CD4-positive, alpha-beta T cell (primary cell): ENCODE data around the gene CAP2. TPM values are rescaled to one million over a fixed set of nuclear protein-coding genes. Genes with fewer than 3 reads are reported as not detected.

Source experiments
- ATAC-seq: fragments of 200-7000 bp; cut with Tn5 transposase; one replicate; pipeline ENCODE4 v1.10.0; 2022; ENCODE audit warnings: mild to moderate bottlenecking; ENCODE audit not compliant: poor library complexity
- CTCF ChIA-PET: fragments of 350-600 bp; sonication (Branson Sonifier 250); formaldehyde crosslinking; loops from one replicate; lab custom pipeline; 2021; ENCODE audit warnings: antibody characterized with exemption, inconsistent platforms; lab: Charles Lee
- POLR2A ChIA-PET: fragments of 350-600 bp; sonication (Branson Sonifier 250); formaldehyde crosslinking; loops from one replicate; lab custom pipeline; 2021; ENCODE audit warnings: antibody characterized with exemption, inconsistent platforms; lab: Charles Lee
- DNase-seq, 14 experiments: peaks; one replicate each; pipeline ENCODE4 v3.0.0-alpha.2; 2013 to 2020; ENCODE audit warnings: mixed read lengths in 2 of 14
- H3K27ac ChIP-seq, 2 donors: one replicate each; pipeline versions ENCODE4 v1.5.1 to v1.7.0; 2013; ENCODE audit warnings: low read length in 2 of 2, low read depth in 1 of 2, mild to moderate bottlenecking in 1 of 2
- H3K27me3 ChIP-seq, 2 experiments: 1 replicate in 1 of 2; 2 replicates in 1 of 2; pipeline versions ENCODE4 v1.6.1 to v1.7.0; 2013; ENCODE audit warnings: low read length in 2 of 2, control low read depth in 1 of 2, mild to moderate bottlenecking in 1 of 2, moderate library complexity in 1 of 2; ENCODE audit not compliant: insufficient read depth in 2 of 2, control insufficient read depth in 1 of 2
- H3K36me3 ChIP-seq: one replicate; pipeline ENCODE4 v1.6.1; 2013; ENCODE audit warnings: low read length, control low read depth; ENCODE audit not compliant: insufficient read depth
- H3K4me1 ChIP-seq: one replicate; pipeline ENCODE4 v1.6.1; 2013; ENCODE audit warnings: low read length, control low read depth; ENCODE audit not compliant: insufficient read depth
- H3K4me3 ChIP-seq: one replicate; pipeline ENCODE4 v1.5.1; 2013; ENCODE audit warnings: mild to moderate bottlenecking, low read length, moderate library complexity
- H3K9me3 ChIP-seq, 2 experiments: 1 replicate in 1 of 2; 2 replicates in 1 of 2; pipeline versions ENCODE4 v1.6.1 to v1.7.0; 2013; ENCODE audit warnings: low read length in 2 of 2, mild to moderate bottlenecking in 2 of 2, control low read depth in 1 of 2, moderate library complexity in 1 of 2; ENCODE audit not compliant: control insufficient read depth in 1 of 2, insufficient read depth in 1 of 2
- H3K27ac Mint-ChIP-seq: one replicate; pipeline ENCODE4 v1.8.0; 2020; ENCODE audit warnings: mixed read lengths
- H3K27me3 Mint-ChIP-seq: one replicate; pipeline ENCODE4 v1.8.0; 2021; ENCODE audit warnings: mixed read lengths
- H3K36me3 Mint-ChIP-seq: one replicate; pipeline ENCODE4 v1.8.0; 2021; ENCODE audit warnings: low read depth, mixed read lengths
- H3K4me1 Mint-ChIP-seq: one replicate; pipeline ENCODE4 v1.8.0; 2021; ENCODE audit warnings: low read depth, mixed read lengths
- H3K4me3 Mint-ChIP-seq: one replicate; pipeline ENCODE4 v1.8.0; 2020; ENCODE audit warnings: mild to moderate bottlenecking, mixed read lengths
- H3K9me3 Mint-ChIP-seq: one replicate; pipeline ENCODE4 v1.8.0; 2020; ENCODE audit warnings: mixed read lengths
- CTCF ChIP-seq: fragments of 200-600 bp; IDR thresholded peaks from one replicate; pipeline ENCODE4 v1.8.0; 2022; ENCODE audit warnings: antibody characterized with exemption, mild to moderate bottlenecking
- intact Hi-C, 2 experiments: fragments of 100-400 bp; cut with DNase I in 1 of 2; cut with micrococcal nuclease in 1 of 2; formaldehyde crosslinking; loops; one replicate each; pipeline versions ENCODE4 v1.15.1 to v1.9.0; 2023 to 2025; cut with DNase I, micrococcal nuclease
- total RNA-seq, 174 experiments: library from RNA in 2 of 174; stranded (reverse) in 2 of 174; gene quantifications; one replicate each; pipeline ENCODE4 v1.2.3 and lab custom pipeline; 2021 to 2026

Gene CAP2
- total RNA-seq, 2 experiments from 2014 or later, result not detected

- TF ChIP-seq CTCF, result no peak
- Histone ChIP-seq H3K4me3 (no peak overlapping the region), H3K27me3 (peaks cover 3 to 20% of the 10 kb centered on the region in 2 experiments), H3K9me3 (no peaks in the 10 kb centered on the region), H3K27ac (no peak overlapping the region), H3K4me1 (no peaks in the 10 kb centered on the region), H3K36me3 (no peaks in the 10 kb centered on the region)
- POLR2A ChIA-PET, result no interaction called here
- Mint-ChIP-seq H3K9me3 (no peaks in the 10 kb centered on the region), H3K4me3 (no peak overlapping the region), H3K27ac (no peak overlapping the region), H3K36me3 (no peaks in the 10 kb centered on the region), H3K27me3 (peaks cover 54% of the 10 kb centered on the region), H3K4me1 (no peaks in the 10 kb centered on the region)
- CTCF ChIA-PET, result no interaction called here
- DNase-seq (no peak), ATAC-seq (no peak)
- intact Hi-C loops, result no loop called here
These were observed 99.0 kb downstream of the CAP2 start for GRCh38 chr6:17492350-17492749.

- peaks cover 3 to 20% of the 10 kb centered on the region in 2 experiments for H3K27me3 ChIP-seq
- no peak overlapping the region for H3K4me3 Mint-ChIP-seq
- H3K4me1 ChIP-seq, result no peaks in the 10 kb centered on the region
- POLR2A ChIA-PET, result no interaction called here
- H3K27me3 Mint-ChIP-seq, result peaks cover 60% of the 10 kb centered on the region
- no peaks in the 10 kb centered on the region for H3K4me1 Mint-ChIP-seq
- no peak for DNase-seq
- no peak for ATAC-seq
- no peak overlapping the region for H3K27ac ChIP-seq
- CTCF ChIA-PET, result no interaction called here
- no peak overlapping the region for H3K27ac Mint-ChIP-seq
- no peaks in the 10 kb centered on the region for H3K36me3 ChIP-seq
- intact Hi-C loops, result no loop called here
- no peaks in the 10 kb centered on the region for H3K9me3 ChIP-seq
- H3K36me3 Mint-ChIP-seq, result no peaks in the 10 kb centered on the region
- H3K9me3 Mint-ChIP-seq, result no peaks in the 10 kb centered on the region
- TF ChIP-seq CTCF, result no peak
- H3K4me3 ChIP-seq, result no peak overlapping the region
These were observed 99.9 kb downstream of the CAP2 start for GRCh38 chr6:17493286-17493685.

- Mint-ChIP-seq H3K27ac (no peak overlapping the region), H3K9me3 (no peaks in the 10 kb centered on the region), H3K4me1 (no peaks in the 10 kb centered on the region), H3K27me3 (peaks cover 59% of the 10 kb centered on the region), H3K36me3 (no peaks in the 10 kb centered on the region), H3K4me3 (no peak overlapping the region)
- ChIA-PET POLR2A (no interaction called here), CTCF (no interaction called here)
- Histone ChIP-seq H3K27ac (no peak overlapping the region), H3K27me3 (peaks cover 3 to 20% of the 10 kb centered on the region in 2 experiments), H3K36me3 (no peaks in the 10 kb centered on the region), H3K9me3 (no peaks in the 10 kb centered on the region), H3K4me1 (no peaks in the 10 kb centered on the region), H3K4me3 (no peak overlapping the region)
- no peak for ATAC-seq
- DNase-seq, result no peak
- no peak for TF ChIP-seq CTCF
- intact Hi-C loops, result no loop called here
These were observed 100.8 kb downstream of the CAP2 start for GRCh38 chr6:17494177-17494576.
